Activated T-cell treated with anti-CD3 and anti-CD28 coated beads, Interleukin-2, amount 50 U/mL, for 1 hour (primary cell): ENCODE measurements around the gene MIA.
"Not testable (repeated sequence)": the region's sequence is repeated elsewhere in the genome, so short reads cannot be mapped to it uniquely, and the experiment has no call there.

Experiments
- DNase-seq: peaks from one replicate; pipeline ENCODE4 v3.0.0-alpha.2; 2020

Gene MIA

DNA sequence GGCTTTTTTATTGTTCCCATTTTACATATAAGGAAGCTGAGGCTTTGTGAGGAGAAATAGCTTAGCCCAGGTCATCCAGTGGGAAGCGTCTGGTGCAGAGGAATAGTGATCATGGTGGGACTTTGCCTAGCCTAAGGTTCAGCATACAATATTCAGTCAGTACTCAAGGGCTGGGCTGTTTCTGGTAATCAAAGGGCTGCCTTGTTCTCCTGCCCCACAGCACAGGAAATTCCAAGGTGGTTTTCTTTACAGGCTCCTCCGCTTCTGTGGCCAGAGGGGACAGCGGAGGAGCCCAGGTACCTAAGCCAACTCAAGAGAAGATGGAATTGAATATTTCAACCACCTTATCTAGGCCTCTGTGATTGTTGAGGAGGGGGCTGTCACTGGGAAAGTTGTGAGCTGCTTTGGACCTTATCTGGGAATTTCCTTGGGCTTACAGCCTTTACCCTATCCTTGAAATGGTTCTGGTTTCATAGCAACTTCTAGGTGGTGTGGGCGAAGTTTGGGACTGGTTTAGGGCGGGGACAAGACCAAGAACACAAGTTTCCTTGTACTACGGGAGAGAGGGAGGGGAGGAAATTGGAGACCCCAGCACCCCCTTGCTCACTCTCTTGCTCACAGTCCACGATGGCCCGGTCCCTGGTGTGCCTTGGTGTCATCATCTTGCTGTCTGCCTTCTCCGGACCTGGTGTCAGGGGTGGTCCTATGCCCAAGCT, at the start of gene MIA:
Gene MIA (plus strand): TSS at position 606 of the 716 bp plus-strand sequence. CDS start 22 bp downstream, at position 628.
- DNase-seq = no peak

GRCh38 chr19:40726279-40726678, 49.0 kb upstream of the MIA start:
- no peak for DNase-seq

DNA sequence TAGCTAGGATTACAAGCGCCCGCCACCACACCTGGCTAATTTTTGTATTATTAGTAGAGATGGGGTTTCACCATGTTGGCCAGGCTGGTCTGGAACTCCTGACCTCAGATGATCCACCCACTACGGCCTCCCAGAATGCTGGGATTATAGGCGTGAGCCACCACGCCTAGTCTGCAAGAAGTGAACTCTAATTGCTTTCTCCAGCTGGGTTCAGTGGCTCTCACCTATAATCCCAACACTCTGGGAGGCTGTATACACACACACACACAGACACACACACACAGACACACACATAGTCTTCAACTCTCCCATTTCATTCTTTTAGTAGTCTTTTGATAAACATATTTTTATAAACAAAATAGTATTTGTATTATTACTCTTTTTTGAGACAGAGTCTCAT, 45.3 kb upstream of the MIA start:
- DNase-seq = not testable (repeated sequence)

GRCh38 chr19:40732304-40732703, 43.0 kb upstream of the MIA start:
- DNase-seq = not testable (repeated sequence)

DNA sequence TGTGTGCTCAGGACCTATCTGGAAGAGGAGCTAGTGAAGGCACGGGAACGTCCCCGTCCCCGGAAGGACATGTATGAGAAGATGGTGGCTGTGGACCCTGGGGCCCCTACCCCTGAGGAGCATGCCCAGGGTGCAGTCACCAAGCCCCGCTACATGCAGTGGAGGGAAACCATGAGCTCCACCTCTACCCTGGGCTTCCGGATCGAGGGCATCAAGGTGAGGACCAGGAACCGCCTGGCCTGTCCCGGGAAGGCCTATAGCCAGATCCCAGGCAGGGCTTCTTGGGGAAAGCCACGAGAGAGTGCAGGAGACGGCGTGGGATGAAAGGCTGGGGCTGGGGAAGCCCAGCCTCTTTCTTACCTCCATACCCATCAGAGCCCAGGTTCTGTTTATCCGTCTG, 42.2 kb upstream of the MIA start:
- DNase-seq = no peak

GRCh38 chr19:40735013-40735771, 40.1 kb upstream of the MIA start:
- DNase-seq = no peak

DNA sequence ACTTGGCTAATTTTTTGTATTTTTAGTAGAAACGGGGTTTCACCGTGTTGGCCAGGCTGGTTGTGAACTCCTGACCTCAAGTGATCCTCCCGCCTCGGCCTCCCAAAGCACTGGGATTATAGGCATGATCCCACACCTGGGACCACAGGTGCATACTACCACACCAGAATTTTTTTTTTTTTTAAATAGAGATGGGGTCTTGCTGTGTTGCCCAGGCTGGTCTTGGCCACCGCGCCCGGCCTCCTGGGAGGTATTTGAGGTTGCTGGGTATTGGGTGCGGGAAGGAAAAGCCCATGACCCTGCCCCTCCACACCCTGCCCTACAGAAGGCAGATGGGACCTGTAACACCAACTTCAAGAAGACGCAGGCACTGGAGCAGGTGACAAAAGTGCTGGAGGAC, 38.7 kb upstream of the MIA start:
- DNase-seq = no peak

DNA sequence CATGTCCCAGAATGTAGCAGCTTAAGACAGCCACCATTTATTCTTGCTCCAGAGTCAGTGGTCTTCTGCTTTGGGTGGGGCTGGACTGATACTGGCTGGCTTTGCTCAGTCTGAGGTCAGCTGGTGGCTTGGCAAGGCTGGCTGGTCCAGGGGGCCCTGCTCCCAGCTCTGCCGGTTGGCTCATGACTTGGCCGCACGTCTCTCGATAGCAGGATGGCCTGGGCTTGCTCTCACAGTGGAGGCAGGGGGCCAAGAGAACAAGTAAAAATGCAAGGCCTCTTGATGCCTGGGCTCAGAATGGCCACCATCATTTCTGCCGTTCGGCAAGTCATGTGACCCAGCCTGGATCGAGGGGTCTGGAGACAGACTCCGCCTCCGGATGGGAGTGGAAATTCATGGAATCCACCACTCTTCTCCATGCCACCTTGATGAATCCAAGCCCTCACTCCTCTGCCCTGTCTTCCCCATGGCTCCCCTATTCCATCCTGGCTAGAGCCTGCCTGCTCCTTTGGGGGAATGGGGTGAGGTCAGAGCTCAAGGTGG, 38.1 kb upstream of the MIA start:
- no peak for DNase-seq

DNA sequence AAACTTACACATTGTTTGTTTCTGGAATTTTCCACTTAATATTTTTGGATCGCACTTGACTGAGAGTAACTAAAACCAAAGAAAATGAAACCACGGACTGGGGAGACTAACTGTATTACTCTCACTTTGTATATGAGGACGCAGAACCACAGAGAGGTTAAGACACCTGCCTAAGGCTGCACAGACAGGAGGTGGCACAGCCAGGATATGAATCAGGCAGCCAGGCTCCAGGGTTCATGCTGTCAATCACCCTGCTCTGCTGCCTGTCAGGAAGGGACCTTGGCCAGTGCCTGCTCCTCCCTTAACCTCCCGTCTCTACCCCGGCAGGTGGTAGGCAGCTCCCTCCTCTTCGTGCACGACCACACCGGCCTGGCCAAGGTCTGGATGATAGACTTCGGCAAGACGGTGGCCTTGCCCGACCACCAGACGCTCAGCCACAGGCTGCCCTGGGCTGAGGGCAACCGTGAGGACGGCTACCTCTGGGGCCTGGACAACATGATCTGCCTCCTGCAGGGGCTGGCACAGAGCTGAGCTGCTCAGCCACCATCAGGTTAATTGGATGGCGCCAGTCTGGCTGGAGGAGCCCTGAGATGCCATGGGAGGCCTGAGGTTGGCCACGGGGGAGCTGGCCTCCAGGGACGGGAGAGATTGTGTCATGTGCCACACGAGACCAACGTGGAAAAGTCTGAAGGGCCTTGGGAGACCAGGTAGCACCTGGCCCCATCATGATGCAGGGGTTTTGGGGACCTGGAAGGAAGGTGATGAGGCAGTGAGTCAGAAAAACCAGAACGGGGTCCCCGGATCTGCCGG, 36.1 kb upstream of the MIA start:
- no peak for DNase-seq

DNA sequence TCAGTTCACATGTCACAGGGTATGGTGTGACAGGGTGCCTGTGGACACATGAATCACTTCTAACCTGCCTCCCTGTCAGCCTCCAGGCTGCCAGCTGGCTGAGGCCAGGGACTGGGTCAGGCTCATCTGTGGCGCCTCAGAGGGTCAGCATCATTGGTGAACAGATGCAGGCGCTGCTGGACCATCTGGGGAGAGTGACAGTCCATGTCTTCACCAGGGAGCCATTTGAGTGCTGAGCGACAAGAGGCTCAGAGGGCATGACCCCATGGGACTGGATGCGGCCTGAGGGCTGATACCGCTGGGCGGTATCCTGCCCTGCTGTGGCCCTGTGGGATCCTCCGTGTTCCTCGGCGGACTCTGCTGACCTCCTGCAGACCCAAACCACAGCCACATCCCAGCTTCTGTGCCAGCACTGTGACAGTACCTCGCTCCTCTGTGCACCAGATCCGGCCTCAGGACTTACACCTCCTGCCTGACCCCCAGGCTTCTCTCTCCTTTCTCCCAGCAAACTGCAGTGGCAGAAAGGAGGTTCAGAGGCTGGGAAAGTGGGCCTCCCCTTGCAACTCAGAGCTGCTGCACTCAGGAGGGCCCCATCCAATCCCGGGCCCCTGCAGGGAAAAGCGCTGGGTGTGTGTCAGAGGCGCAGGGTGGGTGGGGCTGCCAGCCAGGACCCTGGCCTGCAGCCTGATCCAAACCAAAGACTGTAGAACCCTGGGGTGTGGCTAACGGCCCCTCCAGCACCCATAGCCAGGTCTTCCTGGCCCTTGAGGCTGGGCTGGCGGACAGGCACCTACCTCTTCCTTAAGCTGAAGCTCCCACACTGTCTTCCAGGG, 35.2 kb upstream of the MIA start:
- DNase-seq = no peak

GRCh38 chr19:40740747-40741146, 34.6 kb upstream of the MIA start:
- DNase-seq = no peak

- no peak for DNase-seq
Observed at GRCh38 chr19:40741527-40742390, 33.6 kb upstream of the MIA start.

DNA sequence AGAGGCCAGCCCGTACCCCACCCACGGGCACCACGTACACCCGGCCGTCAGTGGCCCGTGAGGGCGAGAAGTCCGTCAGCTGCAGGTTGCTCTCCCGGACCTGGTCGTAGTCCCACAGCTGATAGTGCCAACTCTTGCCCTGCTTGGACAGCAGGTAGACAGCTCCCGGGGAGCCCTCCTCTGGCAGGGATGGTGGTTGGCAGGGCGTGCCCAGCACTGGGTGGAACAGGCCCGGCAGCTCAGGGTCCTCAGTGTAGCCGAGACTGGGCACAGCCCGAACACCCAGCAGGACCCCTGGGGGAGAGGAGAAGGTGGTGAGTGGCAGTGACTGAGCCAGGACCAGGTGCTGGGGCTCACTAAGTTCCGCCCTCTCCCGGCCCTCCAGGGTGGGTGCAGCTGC, 32.8 kb upstream of the MIA start:
- no peak for DNase-seq

GRCh38 chr19:40742886-40743285, 32.4 kb upstream of the MIA start:
- no peak for DNase-seq

DNA sequence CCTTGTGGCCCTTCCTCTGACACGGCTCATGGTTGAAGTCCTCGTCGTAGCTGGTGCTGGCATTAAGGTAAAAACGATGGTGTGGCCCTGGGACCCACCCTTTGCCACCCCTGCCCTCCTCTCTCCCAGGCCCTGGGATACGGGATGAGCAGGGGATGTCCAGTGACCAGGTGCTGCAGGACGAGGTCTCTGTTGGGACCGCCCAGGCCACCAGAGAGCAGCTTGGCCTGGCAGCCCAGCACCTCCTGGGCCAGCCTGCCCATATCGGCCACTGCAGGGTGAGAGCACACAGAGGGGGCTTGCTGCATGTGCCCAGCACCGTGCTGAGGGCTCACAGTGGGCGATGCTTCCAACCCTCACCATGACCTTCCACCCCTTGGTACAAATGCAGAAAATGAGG, 31.4 kb upstream of the MIA start:
- no peak for DNase-seq

DNA sequence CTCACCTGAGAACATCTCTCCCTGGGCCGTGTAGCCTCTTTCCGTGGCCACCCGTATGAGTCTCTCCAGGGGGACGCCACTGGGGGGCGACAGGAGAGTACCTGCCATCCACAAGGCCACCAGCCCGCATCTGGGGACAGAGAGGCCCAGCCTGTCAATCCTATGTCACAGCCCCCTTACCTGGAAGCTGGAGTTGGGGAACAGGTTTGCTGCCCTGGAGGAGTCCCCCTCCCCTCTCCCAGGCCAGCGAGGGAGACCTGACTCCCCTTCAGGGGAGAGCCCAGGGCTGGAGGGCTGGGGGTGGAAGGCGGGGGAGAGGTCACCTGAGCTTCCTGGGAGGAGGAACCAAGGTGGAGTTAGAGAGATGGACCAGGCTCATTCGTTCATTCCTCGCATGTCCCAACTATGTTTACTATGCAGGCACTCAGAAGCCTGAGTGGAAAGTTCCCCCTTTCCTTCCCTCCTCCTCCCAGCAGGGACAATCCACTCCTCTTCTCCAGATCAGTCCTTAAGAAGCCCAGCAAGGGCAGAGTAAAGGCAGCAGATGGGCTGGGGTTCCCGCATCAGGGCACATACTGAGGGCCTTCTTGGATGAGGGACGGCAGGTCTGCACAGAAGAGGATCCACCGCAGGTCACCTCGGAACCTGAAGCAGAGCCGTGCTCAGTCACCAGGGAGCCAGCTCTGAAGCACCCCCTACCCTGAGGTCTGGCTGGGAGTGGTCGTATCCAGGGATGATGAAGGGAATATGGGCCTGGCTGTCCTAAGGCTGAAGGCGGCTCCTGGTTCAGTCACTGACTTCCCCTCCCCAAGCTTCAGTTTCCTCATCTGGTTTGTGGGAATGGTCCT, 30.5 kb upstream of the MIA start:
- DNase-seq = no peak

GRCh38 chr19:40745402-40745780, 29.9 kb upstream of the MIA start:
- DNase-seq = no peak

DNA sequence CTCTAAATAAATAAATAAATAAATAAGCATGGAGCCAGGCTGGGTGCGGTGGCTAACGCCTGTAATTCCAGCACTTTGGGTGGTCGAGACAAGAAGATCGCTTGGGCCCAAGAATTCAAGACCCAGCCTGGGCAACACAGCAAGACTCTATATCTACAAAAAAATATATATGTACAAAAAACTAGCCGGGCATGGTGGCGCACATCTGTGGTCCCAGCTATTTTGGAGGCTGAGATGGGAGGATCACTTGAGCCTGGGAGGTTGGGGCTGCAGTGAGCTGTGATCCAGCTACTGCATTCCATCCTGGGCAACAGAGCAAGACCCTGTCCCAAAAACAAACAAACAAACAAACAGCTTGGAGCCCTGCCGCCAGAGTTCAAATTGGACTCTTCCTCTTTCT, 27.8 kb upstream of the MIA start:
- DNase-seq = no peak

DNA sequence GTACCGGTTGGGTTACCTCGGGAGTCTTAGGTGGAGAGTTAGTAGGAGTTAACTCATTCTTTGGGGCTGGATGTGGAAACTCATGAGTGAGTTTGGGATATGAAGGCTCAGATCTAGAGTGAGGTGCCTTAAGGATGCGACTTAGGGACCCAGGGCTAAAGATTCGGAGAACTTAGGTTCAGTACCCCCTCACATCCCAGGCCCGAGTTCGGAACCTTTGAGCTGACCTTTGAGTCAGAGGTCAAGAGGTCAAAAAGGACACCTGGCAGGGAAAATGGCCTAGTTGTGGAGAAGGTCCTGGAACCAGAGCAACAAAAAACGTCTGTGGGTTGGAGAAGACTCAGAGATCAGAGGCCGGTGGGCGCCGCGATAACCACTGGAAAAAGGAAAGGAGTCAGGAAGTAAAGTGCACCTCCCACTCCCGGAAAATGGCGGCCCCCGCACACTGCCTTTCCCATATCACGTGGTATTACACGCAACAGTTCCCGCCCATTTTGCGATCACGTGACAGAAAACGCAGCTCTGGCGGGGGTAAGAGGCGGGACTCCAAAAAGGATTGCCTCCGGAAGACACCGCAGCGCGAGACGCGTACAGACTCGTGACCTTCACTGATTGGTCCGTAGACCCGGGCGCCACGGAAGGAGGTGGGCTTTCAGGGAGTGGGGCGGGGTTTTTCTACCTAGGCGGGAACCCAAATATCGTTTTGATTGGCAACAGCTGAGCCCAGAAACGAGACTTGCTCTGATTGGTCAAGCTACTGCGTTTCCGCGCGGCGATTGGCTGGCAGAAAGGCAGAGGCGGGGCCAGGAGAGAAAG, 25.1 kb upstream of the MIA start, which contains the start of gene ACTMAP:
Gene ACTMAP (minus strand): TSS at position 420 of the 816 bp plus-strand sequence. CDS start 674 bp downstream, outside the sequence.
- peak; percentile 99 for DNase-seq
